ENCODE data around the gene GNG4. TPM values are rescaled to one million over a fixed set of nuclear protein-coding genes. Genes with fewer than 3 reads are reported as not detected.
"Not testable (repeated sequence)": the region's sequence is repeated elsewhere in the genome, so short reads cannot be mapped to it uniquely, and the experiment has no call there.

Gene GNG4
- total RNA-seq, 2 experiments from 2014 or later: 0.18 TPM

DNA sequence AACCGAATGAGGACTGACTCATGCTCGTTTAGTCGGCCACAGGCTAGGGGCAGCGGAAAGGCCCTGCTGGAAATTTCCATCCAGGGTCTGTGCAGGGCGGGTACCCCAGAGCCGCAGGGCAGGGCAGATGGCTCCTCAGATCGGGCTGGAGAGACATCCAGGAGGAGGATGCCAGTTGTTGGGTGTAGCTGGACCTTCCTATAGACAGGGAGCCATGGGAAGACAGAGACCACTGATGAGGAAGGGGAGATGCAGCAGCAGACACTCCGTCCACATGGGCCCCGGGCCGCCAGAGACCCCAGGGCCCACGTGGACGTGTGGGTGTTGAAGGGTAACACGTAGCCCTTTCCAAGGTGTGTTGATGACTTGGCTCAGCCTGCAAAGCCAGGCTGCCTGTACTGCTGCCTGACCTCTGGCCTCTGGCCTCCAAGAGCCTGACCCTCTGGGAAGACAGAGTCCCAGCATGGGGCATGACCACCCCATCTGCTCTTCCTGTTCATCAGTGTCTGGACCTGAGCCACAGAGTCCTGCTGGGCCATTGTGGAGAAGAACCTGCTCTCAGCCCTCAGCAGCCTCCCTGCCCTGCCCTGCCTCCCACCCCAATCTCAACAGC, 4.8 kb downstream of the GNG4 start:
- Mint-ChIP-seq H3K9me3 (no peaks in the 10 kb centered on the region), H3K27ac (no peak overlapping the region), H3K4me1 (peaks cover 46% of the 10 kb centered on the region), H3K4me3 (no peak overlapping the region), H3K36me3 (ENCODE audit: low read depth) (peaks cover 4% of the 10 kb centered on the region), H3K27me3 (peaks cover 53% of the 10 kb centered on the region)
- ChIA-PET CTCF (interaction anchor here (0.7 kb wide), 2 partner anchors 68 to 542 kb away, joined by 3 read pairs; no protein-coding TSS in a partner anchor), POLR2A (no interaction called here)
- no peak for DNase-seq

DNA sequence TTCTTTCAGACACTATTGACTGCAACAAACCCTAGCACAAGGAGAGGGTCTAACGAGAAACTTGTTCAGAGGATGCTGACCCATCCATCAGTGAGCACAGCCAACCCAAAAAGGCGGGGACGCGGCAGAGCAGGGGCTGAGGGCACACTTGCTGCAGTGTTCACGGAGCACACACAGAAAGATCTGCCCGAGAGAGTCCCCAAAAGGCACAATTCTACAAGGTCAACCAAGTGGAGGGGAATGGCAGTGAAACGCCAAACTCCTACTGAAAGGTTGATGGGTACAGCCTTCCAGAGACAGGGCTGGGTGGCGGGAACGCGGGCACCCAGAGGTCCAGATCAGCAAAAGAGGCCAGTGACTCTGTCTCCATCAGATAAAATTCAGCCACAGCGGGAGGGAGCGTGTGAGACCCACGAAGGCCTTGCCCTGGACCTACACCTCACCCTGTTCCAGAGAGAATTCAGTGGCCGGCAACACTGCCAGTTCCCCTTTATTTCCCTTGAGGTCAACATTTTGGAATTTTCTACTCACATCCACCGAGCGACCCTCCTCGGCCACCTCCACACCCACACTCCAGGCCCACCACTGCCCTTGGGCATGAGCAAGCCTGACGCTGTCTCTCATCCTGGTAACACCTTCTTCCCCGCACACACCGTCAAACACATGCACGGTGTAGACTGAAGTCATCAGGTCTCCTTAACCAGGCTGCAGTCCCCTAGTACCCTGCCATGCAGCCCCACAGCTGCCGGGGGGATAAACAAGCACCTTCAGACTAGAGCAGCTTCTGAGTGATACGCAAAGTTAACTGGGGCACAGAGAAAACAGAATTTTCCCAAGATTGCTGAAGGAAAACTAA, 5.5 kb downstream of the GNG4 start:
- Mint-ChIP-seq H3K9me3 (no peaks in the 10 kb centered on the region), H3K27me3 (peaks cover 54% of the 10 kb centered on the region), H3K4me1 (peaks cover 45% of the 10 kb centered on the region), H3K27ac (no peak overlapping the region), H3K36me3 (ENCODE audit: low read depth) (peaks cover 3% of the 10 kb centered on the region), H3K4me3 (no peak overlapping the region)
- POLR2A ChIA-PET: no interaction called here
- CTCF ChIA-PET: no interaction called here
- no peak for DNase-seq

DNA sequence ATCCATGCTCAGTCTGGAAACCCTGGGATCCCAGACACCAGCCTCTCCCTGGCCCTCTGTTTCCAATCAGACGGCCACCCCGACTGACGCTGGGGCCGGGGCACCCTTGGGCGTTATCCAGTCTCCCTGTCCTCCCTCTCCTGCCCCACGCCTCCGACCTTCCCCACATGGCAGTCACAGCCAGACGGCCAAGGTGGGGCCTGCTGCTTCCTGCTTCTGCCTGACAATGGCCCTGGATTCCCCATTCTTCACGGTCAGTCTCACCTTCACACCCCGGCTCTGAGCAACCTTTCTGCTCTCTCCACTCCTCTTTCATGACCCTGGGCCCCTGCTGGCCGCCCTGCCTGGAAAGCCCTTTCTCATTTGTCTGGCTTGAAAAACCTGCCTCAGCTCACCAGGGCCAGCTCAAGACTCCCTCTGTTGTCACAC, 6.6 kb downstream of the GNG4 start:
- CTCF ChIA-PET: no interaction called here
- POLR2A ChIA-PET: interaction anchor here (0.7 kb wide), 1 partner anchor 356 kb away, joined by 3 read pairs; no protein-coding TSS in a partner anchor
- Mint-ChIP-seq H3K9me3 (no peaks in the 10 kb centered on the region), H3K4me3 (no peak overlapping the region), H3K27me3 (peaks cover 43% of the 10 kb centered on the region), H3K36me3 (ENCODE audit: low read depth) (no peaks in the 10 kb centered on the region), H3K4me1 (peaks cover 37% of the 10 kb centered on the region), H3K27ac (peak overlapping the region; percentile 81)
- DNase-seq: no peak

DNA sequence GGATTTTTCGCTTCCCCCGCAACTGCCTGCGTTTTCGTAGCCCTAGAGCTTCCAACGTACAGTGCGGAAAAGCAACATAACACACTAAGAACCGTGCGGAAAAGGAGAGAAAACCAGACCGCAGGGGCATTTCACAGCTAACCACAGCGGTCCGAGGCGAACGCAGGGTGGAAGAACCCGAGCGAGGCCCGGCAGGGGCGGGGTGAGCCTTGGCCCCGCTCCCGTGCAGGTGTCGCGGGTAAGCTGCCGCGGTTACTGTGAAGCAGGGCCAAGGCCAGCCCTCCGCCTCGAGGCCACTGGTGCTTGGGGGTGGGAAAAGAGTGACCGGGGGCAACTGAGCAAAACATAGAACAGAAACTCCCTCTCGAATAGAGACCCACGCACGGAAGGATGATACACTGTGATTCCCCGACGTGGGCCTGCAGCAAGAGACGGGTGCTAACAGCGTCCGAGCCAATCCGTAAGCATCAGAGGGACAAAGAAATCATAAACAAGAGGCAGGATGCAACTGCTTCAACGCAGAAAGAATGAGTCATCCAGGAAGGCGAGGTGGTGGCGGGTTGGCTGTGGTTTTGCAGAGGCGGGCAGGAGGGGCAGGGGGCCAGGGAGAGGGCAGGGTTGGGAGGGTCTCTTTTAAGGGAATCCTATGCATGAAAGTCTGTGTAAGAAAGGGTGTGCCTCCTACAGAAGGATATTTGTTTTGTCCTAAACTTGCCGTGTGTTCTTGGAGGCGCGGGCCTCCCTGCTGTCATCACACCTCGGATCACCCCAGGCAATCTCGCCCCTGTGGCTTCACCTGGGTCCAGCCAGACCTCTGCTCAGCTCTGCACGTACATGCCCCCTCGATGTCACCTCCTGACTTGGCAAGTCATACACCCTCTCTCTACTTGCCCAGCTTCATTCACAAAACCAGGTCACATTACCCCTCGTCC, 7.3 kb downstream of the GNG4 start:
- CTCF ChIA-PET: no interaction called here
- peak overlapping the region; percentile 65 for H3K4me3 Mint-ChIP-seq
- peaks cover 34% of the 10 kb centered on the region for H3K4me1 Mint-ChIP-seq
- H3K27me3 Mint-ChIP-seq: peaks cover 37% of the 10 kb centered on the region
- H3K9me3 Mint-ChIP-seq: no peaks in the 10 kb centered on the region
- no peaks in the 10 kb centered on the region for H3K36me3 Mint-ChIP-seq (ENCODE audit: low read depth)
- H3K27ac Mint-ChIP-seq: peak overlapping the region; percentile 81
- POLR2A ChIA-PET: interaction anchor here (0.7 to 1.4 kb wide), 3 partner anchors 9 to 356 kb away, joined by 3 to 5 read pairs (median 3); no protein-coding TSS in a partner anchor
- DNase-seq: peak; percentile 84

DNA sequence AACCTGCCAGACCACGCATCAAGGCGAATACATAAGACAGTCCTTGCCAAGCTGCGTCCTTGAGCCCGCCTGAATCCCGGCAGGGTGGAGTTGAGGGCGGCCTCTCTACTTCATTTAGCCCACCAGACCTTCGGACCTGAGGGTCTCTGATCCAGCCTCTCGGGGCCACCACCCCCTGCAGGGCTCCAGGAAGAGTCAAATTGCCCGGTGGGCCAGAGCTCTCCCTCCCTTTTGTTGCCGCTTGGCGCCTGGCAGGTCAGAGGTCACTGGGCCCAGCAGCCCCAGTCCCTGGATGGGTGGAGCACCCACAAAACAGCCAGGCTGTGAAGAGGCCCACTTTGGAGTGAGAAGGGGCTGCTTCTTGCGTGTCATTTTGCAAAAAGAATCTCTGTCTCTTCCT, 9.0 kb downstream of the GNG4 start:
- POLR2A ChIA-PET: no interaction called here

DNA sequence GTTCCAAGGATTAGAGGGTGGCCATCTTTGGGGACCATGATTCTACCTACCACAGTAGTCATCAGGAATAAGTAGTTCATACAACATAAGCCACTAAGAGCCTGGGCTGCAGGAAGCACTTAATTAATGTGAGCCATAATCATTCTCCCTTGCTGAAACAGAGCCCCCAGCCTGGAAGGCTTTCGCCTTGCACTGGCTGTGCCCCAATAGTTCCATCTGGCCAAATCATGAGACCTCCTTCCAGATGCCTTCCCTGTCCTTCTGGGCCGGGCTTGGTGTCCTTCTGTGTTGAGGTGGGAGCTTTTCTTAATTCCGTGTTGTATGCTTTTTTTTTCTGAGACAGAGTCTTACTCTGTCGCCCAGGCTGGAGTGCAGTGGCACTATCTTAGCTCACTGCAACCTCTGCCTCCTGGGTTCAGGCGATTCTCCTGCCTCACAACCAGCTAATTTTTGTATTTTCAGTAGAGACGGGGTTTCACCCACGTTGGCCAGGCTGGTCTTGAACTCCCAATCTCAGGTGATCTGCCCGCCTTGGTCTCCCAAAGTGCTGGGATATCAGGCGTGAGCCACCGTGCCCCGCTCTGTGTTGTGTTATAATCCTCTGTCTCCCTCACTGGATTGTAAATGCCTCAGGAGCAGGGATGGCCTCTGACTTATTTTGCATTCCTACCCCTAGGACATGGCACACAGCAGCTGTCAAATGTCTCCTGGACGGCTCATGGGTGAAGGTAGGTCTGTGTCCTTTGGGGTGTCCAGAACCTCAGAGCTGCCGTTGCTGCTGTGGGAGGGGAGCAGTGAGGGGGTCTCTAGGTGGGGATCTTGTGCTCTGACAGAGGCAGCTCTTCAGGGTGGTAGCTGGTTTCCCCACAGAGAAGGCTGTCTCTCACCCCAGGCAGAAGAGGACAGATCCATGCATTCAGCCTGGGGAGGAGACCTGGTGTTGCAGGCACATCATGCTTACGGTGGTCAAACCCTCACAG, 10.1 kb downstream of the GNG4 start:
- Mint-ChIP-seq H3K27ac (no peak overlapping the region), H3K4me1 (peaks cover 30% of the 10 kb centered on the region), H3K9me3 (no peaks in the 10 kb centered on the region), H3K27me3 (peaks cover 15% of the 10 kb centered on the region), H3K4me3 (no peak overlapping the region), H3K36me3 (ENCODE audit: low read depth) (no peaks in the 10 kb centered on the region)
- ChIA-PET POLR2A (no interaction called here), CTCF (no interaction called here)
- DNase-seq: no peak

More for the DNA sequence above, 9.0 kb downstream of the GNG4 start:
- Mint-ChIP-seq H3K9me3 (no peaks in the 10 kb centered on the region), H3K27me3 (peaks cover 22% of the 10 kb centered on the region), H3K27ac (no peak overlapping the region), H3K36me3 (ENCODE audit: low read depth) (no peaks in the 10 kb centered on the region), H3K4me1 (peaks cover 30% of the 10 kb centered on the region), H3K4me3 (no peak overlapping the region)
- DNase-seq: no peak
- CTCF ChIA-PET: no interaction called here

DNA sequence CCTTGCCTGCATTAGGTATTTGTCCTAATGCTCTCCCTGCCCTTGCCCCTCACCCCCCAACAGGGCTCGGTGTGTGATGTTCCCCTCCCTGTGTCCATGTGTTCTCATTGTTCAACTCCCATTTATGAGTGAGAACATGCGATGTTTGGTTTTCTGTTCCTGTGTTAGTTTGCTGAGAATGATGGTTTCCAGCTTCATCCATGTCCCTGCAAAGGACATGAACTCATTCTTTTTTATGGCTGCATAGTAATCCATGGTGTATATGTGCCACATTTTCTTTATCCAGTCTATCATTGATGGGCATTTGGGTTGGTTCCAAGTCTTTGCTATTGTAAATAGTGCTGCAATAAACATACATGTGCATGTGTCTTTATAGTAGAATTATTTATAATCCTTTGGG, 11.0 kb downstream of the GNG4 start:
- POLR2A ChIA-PET; H3K36me3 Mint-ChIP-seq (ENCODE audit: low read depth); H3K4me3 Mint-ChIP-seq; H3K27ac Mint-ChIP-seq; H3K9me3 Mint-ChIP-seq; DNase-seq; CTCF ChIA-PET: not testable (repeated sequence)
- peaks cover 30% of the 10 kb centered on the region for H3K4me1 Mint-ChIP-seq
- peaks cover 15% of the 10 kb centered on the region for H3K27me3 Mint-ChIP-seq

DNA sequence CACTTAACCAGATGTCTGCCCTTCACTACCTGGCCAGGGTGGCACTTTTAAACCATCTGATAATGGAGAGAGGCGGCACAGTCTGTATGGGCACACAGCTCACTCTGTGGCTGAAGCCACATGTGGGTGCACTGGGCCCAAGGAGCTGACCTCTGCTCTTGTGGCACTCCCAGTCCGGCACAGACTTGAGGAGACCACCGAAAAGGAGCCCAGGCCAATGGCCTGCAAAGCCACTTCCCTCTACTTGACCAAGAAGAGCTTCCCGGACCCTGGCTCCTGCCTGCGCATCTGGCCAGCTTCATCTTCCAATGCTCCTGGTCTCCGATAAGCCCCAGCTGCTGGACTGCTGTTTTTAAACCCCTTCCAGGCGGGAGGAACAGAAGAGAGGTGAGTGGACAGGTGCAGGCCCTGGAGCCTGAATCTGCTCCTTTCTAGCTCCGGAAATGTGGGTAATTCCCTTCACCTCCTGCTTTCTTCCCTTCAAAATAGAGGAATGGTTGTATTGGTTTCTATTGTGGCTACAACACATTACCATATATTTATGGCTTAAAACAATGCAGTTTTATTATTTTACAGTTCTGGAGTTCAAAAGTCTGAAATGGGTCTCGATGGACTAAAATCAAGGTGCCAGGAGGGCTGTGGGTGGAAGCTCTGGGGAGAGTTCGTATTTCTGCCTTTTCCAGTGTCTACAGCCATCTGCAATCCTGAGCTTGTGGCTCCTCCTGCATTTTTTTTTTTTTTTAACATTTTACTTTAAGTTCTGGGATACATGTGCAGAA, 11.6 kb downstream of the GNG4 start:
- H3K9me3 Mint-ChIP-seq: no peaks in the 10 kb centered on the region
- H3K27me3 Mint-ChIP-seq: peaks cover 11% of the 10 kb centered on the region
- no peaks in the 10 kb centered on the region for H3K36me3 Mint-ChIP-seq (ENCODE audit: low read depth)
- peaks cover 27% of the 10 kb centered on the region for H3K4me1 Mint-ChIP-seq
- ChIA-PET CTCF (no interaction called here), POLR2A (no interaction called here)
- no peak overlapping the region for H3K27ac Mint-ChIP-seq
- DNase-seq: no peak
- H3K4me3 Mint-ChIP-seq: no peak overlapping the region

DNA sequence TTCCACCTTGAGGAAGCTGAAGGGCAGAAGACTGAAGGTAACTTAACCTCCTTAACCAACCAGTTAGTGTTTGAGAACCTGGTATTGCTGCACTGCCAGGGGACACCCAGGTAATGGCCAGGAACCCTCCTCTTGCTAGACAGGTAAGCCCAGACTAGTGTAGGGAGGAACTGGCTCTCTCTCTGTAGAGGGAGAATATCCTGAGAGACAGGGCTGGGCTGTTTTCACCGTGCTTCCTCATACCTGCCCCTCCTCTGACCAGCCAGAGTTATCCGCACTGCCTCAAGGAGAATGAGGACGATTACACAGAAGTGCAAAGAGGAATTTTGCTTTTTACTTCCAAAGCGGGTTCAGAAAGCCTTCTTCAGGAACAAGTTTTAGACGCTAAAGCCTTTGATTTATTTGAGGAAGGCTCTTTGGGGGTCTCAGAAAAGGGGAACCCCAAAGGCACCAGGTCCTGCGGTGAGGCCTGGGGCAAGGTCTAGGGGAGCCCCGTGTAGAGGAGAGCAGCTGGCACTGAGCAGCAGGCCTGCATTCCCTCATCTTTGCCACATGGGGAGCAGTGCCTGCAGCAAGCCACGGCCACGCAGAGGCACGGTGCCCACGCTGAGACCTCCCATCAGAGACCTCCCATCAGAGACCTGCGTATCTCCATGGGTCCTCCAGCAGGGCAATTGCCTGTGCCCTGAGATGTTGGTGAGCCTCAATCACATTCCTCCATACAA, 13.5 kb downstream of the GNG4 start:
- CTCF ChIA-PET: no interaction called here

DNA sequence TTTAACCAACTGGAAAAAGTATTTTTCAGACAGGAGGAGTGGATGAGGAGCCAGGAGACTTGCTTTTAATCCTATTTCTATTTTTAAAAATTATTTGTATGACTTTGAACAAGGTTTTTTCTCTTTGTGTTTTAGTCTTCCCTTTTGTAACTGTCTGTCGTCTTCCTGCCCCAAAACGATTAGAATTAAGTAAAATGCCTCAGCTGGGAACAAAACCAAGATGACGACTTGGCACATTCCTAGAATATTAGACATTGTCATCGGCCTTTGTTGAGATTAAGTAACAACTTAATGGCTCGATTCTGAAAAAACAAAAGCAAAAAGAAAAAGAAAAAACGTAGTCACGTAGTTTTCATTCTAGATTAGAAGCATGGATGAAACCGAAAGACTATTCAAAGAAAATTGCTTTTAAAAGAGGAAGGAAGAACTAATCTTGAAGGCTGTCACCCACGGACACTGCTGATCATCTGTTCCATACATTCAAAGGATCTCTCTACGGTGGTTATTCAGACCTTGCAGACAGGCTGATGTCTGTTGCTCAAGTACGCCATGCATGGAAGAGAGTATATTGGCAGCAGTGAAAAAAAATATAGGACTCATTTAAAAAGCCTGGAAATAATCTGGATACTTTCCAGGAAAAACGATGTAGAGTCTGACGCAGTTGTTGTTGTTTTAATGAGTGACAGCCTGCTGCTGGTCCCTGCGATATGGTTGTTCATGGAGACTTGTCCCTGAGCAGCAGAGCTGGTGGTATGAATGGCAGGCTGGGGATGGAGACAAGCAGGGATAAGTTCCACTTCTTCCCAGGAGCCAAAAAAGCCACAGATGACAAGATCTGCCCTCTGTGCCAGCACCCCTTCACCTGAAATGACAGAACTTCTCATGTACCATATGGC, 16.8 kb downstream of the GNG4 start:
- peaks cover 10% of the 10 kb centered on the region for H3K4me1 Mint-ChIP-seq
- no peak overlapping the region for H3K27ac Mint-ChIP-seq
- no peaks in the 10 kb centered on the region for H3K36me3 Mint-ChIP-seq (ENCODE audit: low read depth)
- peaks cover 7% of the 10 kb centered on the region for H3K27me3 Mint-ChIP-seq
- no peaks in the 10 kb centered on the region for H3K9me3 Mint-ChIP-seq
- CTCF ChIA-PET: interaction anchor here (0.6 to 1.3 kb wide), 2 partner anchors 32 to 156 kb away, joined by 4 to 5 read pairs; no protein-coding TSS in a partner anchor
- POLR2A ChIA-PET: interaction anchor here (1.0 kb wide), 1 partner anchor 16 kb away, joined by 3 read pairs; no protein-coding TSS in a partner anchor
- peak overlapping the region; percentile 26 for H3K4me3 Mint-ChIP-seq
- no peak for DNase-seq

More for the DNA sequence above, 13.5 kb downstream of the GNG4 start:
- Mint-ChIP-seq H3K27me3 (peaks cover 11% of the 10 kb centered on the region), H3K4me3 (no peak overlapping the region), H3K27ac (no peak overlapping the region), H3K36me3 (ENCODE audit: low read depth) (no peaks in the 10 kb centered on the region), H3K9me3 (no peaks in the 10 kb centered on the region), H3K4me1 (peaks cover 20% of the 10 kb centered on the region)
- no peak for DNase-seq
- POLR2A ChIA-PET: no interaction called here
